GM12892 (cell line): ENCODE results near the gene TSFM.

Source experiments
- POLR2A ChIP-seq: IDR thresholded peaks from 2 replicates; pipeline ENCODE4 v1.6.1; 2011; ENCODE audit warnings: low read depth, low read length, control low read depth
- POLR2AphosphoS5 ChIP-seq: IDR thresholded peaks from 2 replicates; pipeline ENCODE4 v1.6.1; 2011; ENCODE audit warnings: low read depth, low read length, control low read depth
- TAF1 ChIP-seq: IDR thresholded peaks from 2 replicates; pipeline ENCODE4 v1.6.1; 2011; ENCODE audit warnings: low read depth, mild to moderate bottlenecking, control low read depth, low read length, borderline replicate concordance

DNA sequence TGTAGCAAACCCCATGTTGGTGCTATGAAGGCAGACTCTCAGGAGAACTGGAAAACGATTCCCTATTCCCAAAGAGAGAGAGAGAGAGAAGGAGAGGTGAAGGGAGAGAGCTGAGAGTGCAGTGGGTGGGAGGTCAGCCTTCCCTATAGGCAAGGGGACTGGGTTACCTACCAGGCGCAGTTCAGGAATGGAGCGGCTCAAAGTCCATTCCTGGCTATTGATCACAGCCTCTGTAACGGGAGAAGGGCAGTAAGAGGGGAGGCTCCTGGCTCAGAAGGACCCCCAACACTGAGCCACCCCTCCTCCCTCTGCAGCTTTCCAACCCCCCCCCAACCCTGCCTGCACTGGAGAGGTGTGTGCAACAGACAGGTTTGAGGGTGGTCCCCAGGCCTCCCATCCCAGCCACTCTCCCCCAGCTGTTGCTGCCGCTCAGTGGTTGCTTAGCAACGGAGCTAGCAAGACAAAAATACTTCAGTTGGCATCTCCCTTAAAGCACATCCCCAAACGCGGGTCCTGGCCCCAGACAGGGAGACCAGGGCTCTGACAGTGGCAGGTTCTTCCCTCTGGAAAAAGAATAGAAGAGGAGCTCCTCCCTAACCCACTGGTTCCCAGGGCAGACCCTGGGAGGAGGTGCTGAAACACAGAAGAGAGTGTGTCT lies 47.3 kb upstream of the TSFM start:
- no peak for TF ChIP-seq POLR2AphosphoS5
- TF ChIP-seq POLR2A, result no peak
- no peak for TF ChIP-seq TAF1
